ENCODE results near the gene KRTAP12-1.

Gene KRTAP12-1

GRCh38 chr21:44724926-44725325 is 43.0 kb upstream of the KRTAP12-1 start:
- no peak for ATAC-seq
- TF ChIP-seq ZFP30 (CRISPR knock-in tag; IDR thresholded peaks at IDR 0.05) (no peak), ZNF70 (CRISPR knock-in tag; IDR thresholded peaks at IDR 0.05) (no peak), ZC3H10 (CRISPR knock-in tag; IDR thresholded peaks at IDR 0.05) (no peak), RARB (CRISPR knock-in tag; IDR thresholded peaks at IDR 0.05) (no peak), CSDC2 (CRISPR knock-in tag; IDR thresholded peaks at IDR 0.05) (no peak), ESRRG (CRISPR knock-in tag; IDR thresholded peaks at IDR 0.05) (no peak), TOX (CRISPR knock-in tag; IDR thresholded peaks at IDR 0.05; ENCODE audit: borderline replicate concordance) (no peak), ISL1 (CRISPR knock-in tag; IDR thresholded peaks at IDR 0.05) (no peak), CREB5 (CRISPR knock-in tag; IDR thresholded peaks at IDR 0.05; ENCODE audit: low read depth) (no peak), TCF4 (CRISPR knock-in tag; IDR thresholded peaks at IDR 0.05; ENCODE audit: borderline replicate concordance) (no peak), TSHZ2 (CRISPR knock-in tag; IDR thresholded peaks at IDR 0.05) (no peak), PATZ1 (CRISPR knock-in tag; IDR thresholded peaks at IDR 0.05; ENCODE audit: borderline replicate concordance) (no peak), SNAI2 (CRISPR knock-in tag; IDR thresholded peaks at IDR 0.05) (no peak), OSR1 (CRISPR knock-in tag; IDR thresholded peaks at IDR 0.05) (no peak)

GRCh38 chr21:44724196-44724595 is 42.2 kb upstream of the KRTAP12-1 start:
- TF ChIP-seq TCF4 (CRISPR knock-in tag; IDR thresholded peaks at IDR 0.05; ENCODE audit: borderline replicate concordance): no peak
- no peak for TF ChIP-seq TSHZ2 (CRISPR knock-in tag; IDR thresholded peaks at IDR 0.05)
- no peak for TF ChIP-seq ISL1 (CRISPR knock-in tag; IDR thresholded peaks at IDR 0.05)
- no peak for TF ChIP-seq ZNF8 (CRISPR knock-in tag; IDR thresholded peaks at IDR 0.05)
- TF ChIP-seq BACH2 (CRISPR knock-in tag; IDR thresholded peaks at IDR 0.05; ENCODE audit: borderline replicate concordance): no peak
- TF ChIP-seq CREB5 (CRISPR knock-in tag; IDR thresholded peaks at IDR 0.05; ENCODE audit: low read depth): no peak
- no peak for TF ChIP-seq ZFP30 (CRISPR knock-in tag; IDR thresholded peaks at IDR 0.05)
- TF ChIP-seq ZNF565 (CRISPR knock-in tag; conservative IDR thresholded peaks at IDR 0.05; ENCODE audit: low read depth): no peak
- TF ChIP-seq CSRNP3 (CRISPR knock-in tag; IDR thresholded peaks at IDR 0.05): no peak
- TF ChIP-seq OSR1 (CRISPR knock-in tag; IDR thresholded peaks at IDR 0.05): no peak
- TF ChIP-seq ZC3H10 (CRISPR knock-in tag; IDR thresholded peaks at IDR 0.05): no peak
- TF ChIP-seq ZFP3 (CRISPR knock-in tag; IDR thresholded peaks at IDR 0.05): no peak
- no peak for TF ChIP-seq ZNF70 (CRISPR knock-in tag; IDR thresholded peaks at IDR 0.05)
- no peak for TF ChIP-seq ARNTL (CRISPR knock-in tag; IDR thresholded peaks at IDR 0.05; ENCODE audit: borderline replicate concordance, low read depth)
- no peak for TF ChIP-seq RARB (CRISPR knock-in tag; IDR thresholded peaks at IDR 0.05)
- TF ChIP-seq SNAI2 (CRISPR knock-in tag; IDR thresholded peaks at IDR 0.05): no peak
- no peak for TF ChIP-seq CSDC2 (CRISPR knock-in tag; IDR thresholded peaks at IDR 0.05)
- TF ChIP-seq TOX (CRISPR knock-in tag; IDR thresholded peaks at IDR 0.05; ENCODE audit: borderline replicate concordance): no peak
- no peak for ATAC-seq

Measured in SK-N-SH treated with all-trans-retinoic acid at 6 μM for 48 hours (cell line).